Colonic mucosa (tissue), 4 donors: ENCODE results near the gene PRKCE. TPM values are rescaled to one million over a fixed set of nuclear protein-coding genes. Genes with fewer than 3 reads are reported as not detected.

ENCODE experiments used
- DNase-seq: peaks from one replicate; pipeline ENCODE4 v3.0.0-alpha.2; 2020
- H3K27ac ChIP-seq: fragments of 200-600 bp; one replicate; pipeline ENCODE4 v1.8.0; 2021
- H3K27me3 ChIP-seq: fragments of 200-600 bp; one replicate; pipeline ENCODE4 v1.8.0; 2021
- H3K36me3 ChIP-seq: fragments of 200-600 bp; one replicate; pipeline ENCODE4 v1.8.0; 2021
- H3K4me1 ChIP-seq: fragments of 200-600 bp; one replicate; pipeline ENCODE4 v1.8.0; 2021; ENCODE audit warnings: mild to moderate bottlenecking
- H3K4me3 ChIP-seq: fragments of 200-600 bp; one replicate; pipeline ENCODE4 v1.8.0; 2021
- H3K9ac ChIP-seq, 2 donors: one replicate each; pipeline ENCODE4 v1.7.0; 2013; ENCODE audit warnings: control low read depth in 2 of 2, low read depth in 2 of 2, low read length in 2 of 2
- H3K9me3 ChIP-seq: fragments of 200-600 bp; one replicate; pipeline ENCODE4 v1.8.0; 2021
- intact Hi-C: fragments of 100-400 bp; cut with DNase I; formaldehyde crosslinking; loops from one replicate; pipeline ENCODE4 v1.14.1; 2022
- total RNA-seq, 2 donors: library from RNA; stranded (reverse); fragmentation: NEBNext Ultra II Directional in 1 of 2; extraction: Animal tissue kit (Norgen Biotek cat#: 25700) in 1 of 2; gene quantifications; one replicate each; pipeline ENCODE4 v1.2.1, GENCODE V29; 2021
- TF ChIP-seq, protein P1 (sequence below): fragments of 200-600 bp; IDR thresholded peaks from one replicate; pipeline ENCODE4 v1.8.0; 2022; ENCODE audit warnings: antibody characterized with exemption, mild to moderate bottlenecking
- donor health status: healthy.
- donor health status: DM: no; HTN: no; CAD: no.
- donor health status: DM: no; HTN: no; CAD: no.

The PRKCE gene
- total RNA-seq, 2 donors from 2014 or later, result 17.5 to 25.8 TPM

DNA sequence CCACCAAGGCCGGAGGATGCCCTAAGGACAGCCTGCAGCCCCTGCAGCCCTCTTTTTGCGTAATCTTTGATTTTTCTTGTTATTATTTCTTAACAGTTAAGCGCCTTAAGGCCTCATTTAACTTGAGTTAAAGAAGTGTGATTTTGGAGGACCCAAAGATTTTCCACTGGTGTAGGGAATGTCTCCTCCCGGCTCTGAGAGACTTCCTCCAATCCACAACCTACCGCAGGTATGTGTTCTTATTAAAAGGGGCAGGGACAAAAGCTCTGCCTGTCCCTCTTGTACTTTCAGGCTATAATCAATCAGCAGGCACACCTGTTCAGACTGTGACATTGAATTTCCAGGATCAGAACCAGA, 285.1 kb downstream of the PRKCE start:
- TF ChIP-seq, protein P1, sequence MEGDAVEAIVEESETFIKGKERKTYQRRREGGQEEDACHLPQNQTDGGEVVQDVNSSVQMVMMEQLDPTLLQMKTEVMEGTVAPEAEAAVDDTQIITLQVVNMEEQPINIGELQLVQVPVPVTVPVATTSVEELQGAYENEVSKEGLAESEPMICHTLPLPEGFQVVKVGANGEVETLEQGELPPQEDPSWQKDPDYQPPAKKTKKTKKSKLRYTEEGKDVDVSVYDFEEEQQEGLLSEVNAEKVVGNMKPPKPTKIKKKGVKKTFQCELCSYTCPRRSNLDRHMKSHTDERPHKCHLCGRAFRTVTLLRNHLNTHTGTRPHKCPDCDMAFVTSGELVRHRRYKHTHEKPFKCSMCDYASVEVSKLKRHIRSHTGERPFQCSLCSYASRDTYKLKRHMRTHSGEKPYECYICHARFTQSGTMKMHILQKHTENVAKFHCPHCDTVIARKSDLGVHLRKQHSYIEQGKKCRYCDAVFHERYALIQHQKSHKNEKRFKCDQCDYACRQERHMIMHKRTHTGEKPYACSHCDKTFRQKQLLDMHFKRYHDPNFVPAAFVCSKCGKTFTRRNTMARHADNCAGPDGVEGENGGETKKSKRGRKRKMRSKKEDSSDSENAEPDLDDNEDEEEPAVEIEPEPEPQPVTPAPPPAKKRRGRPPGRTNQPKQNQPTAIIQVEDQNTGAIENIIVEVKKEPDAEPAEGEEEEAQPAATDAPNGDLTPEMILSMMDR, result no peak
- Histone ChIP-seq H3K9me3 (no peaks in the 10 kb centered on the region), H3K36me3 (no peaks in the 10 kb centered on the region), H3K27me3 (no peaks in the 10 kb centered on the region), H3K27ac (no peak overlapping the region), H3K4me1 (peaks cover 5% of the 10 kb centered on the region), H3K4me3 (no peak overlapping the region), H3K9ac (no peak overlapping the region)
- DNase-seq, result no peak
- intact Hi-C loops, result loop anchor here (2.0 to 5.0 kb wide), 2 partner anchors 159 to 294 kb away; no protein-coding TSS in a partner anchor

DNA sequence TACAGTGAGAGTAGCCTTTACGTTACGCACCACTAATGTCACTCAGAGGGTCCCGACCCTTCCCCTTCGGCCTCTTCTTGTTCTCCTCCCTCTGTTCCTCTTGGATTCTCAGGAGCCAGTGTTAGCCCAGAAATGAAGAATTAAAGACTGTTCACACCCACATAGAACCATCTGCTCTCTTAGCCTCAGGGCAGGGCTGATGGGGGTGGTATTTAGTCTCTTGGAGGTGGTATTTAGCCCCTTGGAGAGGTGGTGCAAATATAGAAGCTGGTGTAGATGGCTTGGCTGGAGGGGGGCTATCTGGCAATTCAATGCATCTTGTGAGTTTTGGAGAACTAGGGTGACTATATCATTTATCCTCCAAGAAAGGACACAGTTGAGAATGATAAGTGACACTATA, 286.5 kb downstream of the PRKCE start:
- intact Hi-C loops, result loop anchor here (2.0 to 5.0 kb wide), 2 partner anchors 161 to 295 kb away; no protein-coding TSS in a partner anchor
- no peak for DNase-seq
- TF ChIP-seq, protein P1, result no peak
- peak overlapping the region; percentile 38 for H3K27ac ChIP-seq
- no peak overlapping the region for H3K4me3 ChIP-seq
- peaks cover 5% of the 10 kb centered on the region for H3K4me1 ChIP-seq
- H3K36me3 ChIP-seq, result no peaks in the 10 kb centered on the region
- no peak overlapping the region for H3K9ac ChIP-seq
- H3K9me3 ChIP-seq, result no peaks in the 10 kb centered on the region
- H3K27me3 ChIP-seq, result no peaks in the 10 kb centered on the region

DNA sequence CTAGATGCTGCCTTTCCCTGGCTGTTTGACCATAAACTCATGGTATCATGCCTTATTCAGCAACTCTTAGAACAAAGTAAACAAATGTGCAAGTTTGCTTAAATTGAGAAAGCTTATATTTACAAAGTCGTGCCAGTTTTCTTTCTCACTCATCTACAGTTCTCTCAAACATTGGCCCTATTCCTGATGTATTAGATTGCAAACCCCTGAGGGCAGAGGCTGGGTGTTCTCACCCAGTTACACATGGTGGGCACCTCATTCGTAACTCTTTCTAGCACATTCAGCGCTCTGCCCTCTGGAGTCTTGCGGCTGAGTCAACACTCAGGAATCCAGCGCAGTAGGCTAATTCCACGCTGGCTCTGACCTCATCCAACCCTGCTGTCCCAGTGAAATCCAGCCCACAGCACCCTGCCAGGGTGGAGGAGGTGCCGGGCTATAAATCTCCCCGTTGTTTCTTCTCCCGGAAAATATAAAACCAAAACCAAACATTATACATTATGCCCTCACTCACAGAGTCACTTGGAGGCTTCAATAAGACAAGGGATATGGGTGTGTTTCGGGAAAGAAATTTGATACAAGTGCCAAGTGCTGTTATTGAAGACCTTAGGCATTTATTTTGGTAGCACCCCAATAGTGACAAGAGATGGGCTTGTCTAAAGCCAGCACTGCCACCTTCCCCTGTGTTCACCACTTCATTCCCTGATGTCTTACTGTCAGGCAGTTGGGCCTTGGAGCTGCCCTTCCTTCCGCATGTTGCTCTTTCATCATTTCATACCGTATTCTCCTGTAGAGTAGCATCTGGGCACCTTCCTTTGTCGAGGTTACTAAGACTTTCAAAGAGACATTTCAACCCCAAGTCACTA, 287.4 kb downstream of the PRKCE start:
- Histone ChIP-seq H3K9me3 (no peaks in the 10 kb centered on the region), H3K4me1 (peaks cover 5% of the 10 kb centered on the region), H3K9ac (no peak overlapping the region), H3K4me3 (no peak overlapping the region), H3K27me3 (no peaks in the 10 kb centered on the region), H3K36me3 (no peaks in the 10 kb centered on the region), H3K27ac (peak overlapping the region; percentile 38)
- TF ChIP-seq, protein P1, result no peak
- DNase-seq, result peak; percentile 88
- intact Hi-C loops, result loop anchor here (5.0 kb wide), 1 partner anchor 162 kb away; no protein-coding TSS in a partner anchor

DNA sequence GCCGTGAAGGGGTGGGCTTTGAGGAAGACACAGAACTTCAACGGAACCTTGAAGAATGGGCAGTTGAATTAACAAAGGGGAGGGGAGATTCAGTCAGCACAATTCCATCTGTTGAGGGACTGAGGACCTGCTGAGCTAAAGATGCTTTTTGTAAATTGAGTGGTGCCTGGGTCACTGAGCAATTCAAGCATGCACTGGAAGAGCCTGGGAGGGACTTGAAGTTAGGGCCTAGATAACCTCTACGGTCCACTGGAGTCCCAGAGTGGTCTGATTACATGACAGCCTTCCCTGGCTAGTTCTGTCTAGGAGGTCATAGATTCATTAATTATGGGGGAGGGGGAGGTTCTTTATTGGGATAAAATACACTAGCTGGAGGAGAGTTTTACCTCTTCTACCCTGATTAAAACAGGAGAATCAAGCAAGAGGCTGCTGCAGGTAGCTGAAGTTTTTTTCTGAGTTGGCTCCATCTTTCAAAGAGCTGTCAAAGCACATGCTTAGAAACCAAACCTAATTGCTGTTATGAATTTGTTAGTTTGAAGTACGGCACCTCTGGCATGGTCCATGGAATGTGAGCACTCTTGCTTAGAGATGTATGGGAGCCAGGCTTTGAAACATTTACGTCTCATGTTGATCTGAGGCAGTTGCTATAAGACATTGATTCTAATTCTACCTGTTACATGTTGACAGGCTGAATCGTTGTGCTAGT, 290.2 kb downstream of the PRKCE start:
- H3K36me3 ChIP-seq, result no peaks in the 10 kb centered on the region
- H3K27me3 ChIP-seq, result no peaks in the 10 kb centered on the region
- H3K27ac ChIP-seq, result no peak overlapping the region
- TF ChIP-seq, protein P1, result no peak
- DNase-seq, result no peak
- no peaks in the 10 kb centered on the region for H3K4me1 ChIP-seq
- intact Hi-C loops, result no loop called here
- H3K4me3 ChIP-seq, result no peak overlapping the region
- H3K9me3 ChIP-seq, result no peaks in the 10 kb centered on the region
- no peak overlapping the region for H3K9ac ChIP-seq

DNA sequence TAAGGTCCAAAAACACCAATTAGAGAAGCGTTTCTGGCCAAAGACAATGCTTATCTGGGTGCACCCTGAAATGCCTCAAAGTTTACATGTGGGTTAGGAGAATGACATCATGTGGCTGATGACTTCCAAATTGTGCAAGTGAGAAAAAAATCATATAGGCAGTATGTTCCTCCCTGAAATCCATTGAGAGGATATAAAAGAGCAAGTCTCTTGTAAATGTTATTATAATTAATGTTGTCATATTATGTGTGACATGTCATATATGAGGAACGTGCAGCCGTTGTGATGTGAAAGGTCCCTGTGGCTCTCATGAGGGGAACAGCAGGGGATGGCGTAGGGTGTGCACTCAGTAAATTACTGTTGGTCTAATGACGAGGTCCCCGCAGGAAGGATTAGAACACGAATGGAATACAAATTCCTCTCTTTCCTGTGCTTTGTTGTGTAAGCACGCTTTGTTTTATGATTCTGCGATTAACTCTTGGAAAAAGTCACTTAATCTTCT, 290.8 kb downstream of the PRKCE start:
- Histone ChIP-seq H3K36me3 (no peaks in the 10 kb centered on the region), H3K4me1 (no peaks in the 10 kb centered on the region), H3K4me3 (no peak overlapping the region), H3K27ac (no peak overlapping the region), H3K9ac (no peak overlapping the region), H3K27me3 (no peaks in the 10 kb centered on the region), H3K9me3 (no peaks in the 10 kb centered on the region)
- intact Hi-C loops, result no loop called here
- TF ChIP-seq, protein P1, result no peak
- DNase-seq, result no peak
